ENCODE measurements around the gene TUBA8. TPM values are rescaled to one million over a fixed set of nuclear protein-coding genes. Genes with fewer than 3 reads are reported as not detected.

Gene TUBA8
- total RNA-seq, 4 donors from 2014 or later = 7.5 to 16.5 (median 14.0) TPM

GRCh38 chr22:18066181-18066859, 44.3 kb upstream of the TUBA8 start:
- DNase-seq (ENCODE audit: extremely low spot score) = no peak
- Histone ChIP-seq H3K4me3 (no peak overlapping the region), H3K9me3 (no peaks in the 10 kb centered on the region), H3K27me3 (peaks cover 0 to 4% (median 0%) of the 10 kb centered on the region in 4 donors), H3K4me1 (peaks cover 7 to 71% (median 43%) of the 10 kb centered on the region in 4 donors), H3K27ac (replicated peaks in 1 of 4) (peak overlapping the region; percentile 86 to 94 (median 89)), H3K36me3 (no peaks in the 10 kb centered on the region)
- intact Hi-C loops (cut with DNase I) = loop anchor here (5.0 kb wide), 1 partner anchor 34 kb away; no protein-coding TSS in a partner anchor
- WGBS = 54% methylated on average over 12 of the region's 12 CpGs
- no peak for TF ChIP-seq CTCF (IDR thresholded peaks at IDR 0.05)
- TF ChIP-seq POLR2AphosphoS5 (IDR thresholded peaks at IDR 0.05) = no peak
- no peak for TF ChIP-seq EP300 (IDR thresholded peaks at IDR 0.05)
- TF ChIP-seq POLR2A (IDR thresholded peaks at IDR 0.05; ENCODE audit: low read depth) = no peak

GRCh38 chr22:18067121-18067520, 43.5 kb upstream of the TUBA8 start:
- intact Hi-C loops (cut with DNase I) = loop anchor here (5.0 kb wide), 1 partner anchor 35 kb away; no protein-coding TSS in a partner anchor
- no peaks in the 10 kb centered on the region for H3K36me3 ChIP-seq
- TF ChIP-seq POLR2A (IDR thresholded peaks at IDR 0.05; ENCODE audit: low read depth) (no peak), CTCF (IDR thresholded peaks at IDR 0.05) (no peak), POLR2AphosphoS5 (IDR thresholded peaks at IDR 0.05) (no peak), EP300 (IDR thresholded peaks at IDR 0.05) (no peak)
- peak overlapping the region; percentile 86 to 94 (median 89) for H3K27ac ChIP-seq (replicated peaks in 1 of 4)
- no peaks in the 10 kb centered on the region for H3K9me3 ChIP-seq
- peaks cover 3 to 63% (median 38%) of the 10 kb centered on the region in 4 donors for H3K4me1 ChIP-seq
- no peak for DNase-seq (ENCODE audit: extremely low spot score)
- H3K4me3 ChIP-seq = peak overlapping the region in 1 of 4 donors; percentile 29
- 85% methylated on average over 3 of the region's 3 CpGs for WGBS
- H3K27me3 ChIP-seq = peaks cover 0 to 4% (median 0%) of the 10 kb centered on the region in 4 donors

- DNase-seq (ENCODE audit: extremely low spot score) = no peak
Measured at GRCh38 chr22:18067548-18068341, 42.9 kb upstream of the TUBA8 start.

GRCh38 chr22:18068381-18068988, 42.1 kb upstream of the TUBA8 start:
- intact Hi-C loops (cut with DNase I) = loop anchor here (5.0 kb wide), 1 partner anchor 36 kb away; no protein-coding TSS in a partner anchor
- Histone ChIP-seq H3K4me1 (peaks cover 3 to 49% (median 34%) of the 10 kb centered on the region in 4 donors), H3K4me3 (peak overlapping the region; percentile 8 to 29 (median 29)), H3K9me3 (no peaks in the 10 kb centered on the region), H3K36me3 (no peaks in the 10 kb centered on the region), H3K27me3 (peaks cover 0 to 4% (median 0%) of the 10 kb centered on the region in 4 donors), H3K27ac (replicated peaks in 1 of 4) (peak overlapping the region; percentile 86 to 94 (median 89))
- 31% methylated on average over 3 of the region's 3 CpGs for WGBS
- no peak for DNase-seq (ENCODE audit: extremely low spot score)
- TF ChIP-seq EP300 (IDR thresholded peaks at IDR 0.05) = no peak
- TF ChIP-seq POLR2A (IDR thresholded peaks at IDR 0.05; ENCODE audit: low read depth) = no peak
- TF ChIP-seq POLR2AphosphoS5 (IDR thresholded peaks at IDR 0.05) = peak; percentile 80 to 82
- peak in 1 of 3 experiments; percentile 5 for TF ChIP-seq CTCF (IDR thresholded peaks at IDR 0.05)

More at GRCh38 chr22:18067548-18068341, 42.9 kb upstream of the TUBA8 start:
- no peak for TF ChIP-seq POLR2A (IDR thresholded peaks at IDR 0.05; ENCODE audit: low read depth)
- TF ChIP-seq EP300 (IDR thresholded peaks at IDR 0.05) = peak; percentile 21
- peaks cover 0 to 4% (median 0%) of the 10 kb centered on the region in 4 donors for H3K27me3 ChIP-seq
- peaks cover 3 to 56% (median 38%) of the 10 kb centered on the region in 4 donors for H3K4me1 ChIP-seq
- H3K27ac ChIP-seq (replicated peaks in 1 of 4) = peak overlapping the region; percentile 86 to 94 (median 89)
- peak overlapping the region; percentile 8 to 29 (median 29) for H3K4me3 ChIP-seq
- no peaks in the 10 kb centered on the region for H3K36me3 ChIP-seq
- intact Hi-C loops (cut with DNase I) = loop anchor here (5.0 kb wide), 1 partner anchor 35 kb away; no protein-coding TSS in a partner anchor
- WGBS = 44% methylated on average over 14 of the region's 14 CpGs
- no peaks in the 10 kb centered on the region for H3K9me3 ChIP-seq

All from esophagus muscularis mucosa (tissue), 4 donors.